Right hindlimb (tissue), 1 donor: ENCODE measurements around the gene ATP1A2.

Experiments used
- DNase-seq: peaks from one replicate; pipeline ENCODE4 v3.0.0-alpha.2; 2018

ATP1A2 gene

DNA sequence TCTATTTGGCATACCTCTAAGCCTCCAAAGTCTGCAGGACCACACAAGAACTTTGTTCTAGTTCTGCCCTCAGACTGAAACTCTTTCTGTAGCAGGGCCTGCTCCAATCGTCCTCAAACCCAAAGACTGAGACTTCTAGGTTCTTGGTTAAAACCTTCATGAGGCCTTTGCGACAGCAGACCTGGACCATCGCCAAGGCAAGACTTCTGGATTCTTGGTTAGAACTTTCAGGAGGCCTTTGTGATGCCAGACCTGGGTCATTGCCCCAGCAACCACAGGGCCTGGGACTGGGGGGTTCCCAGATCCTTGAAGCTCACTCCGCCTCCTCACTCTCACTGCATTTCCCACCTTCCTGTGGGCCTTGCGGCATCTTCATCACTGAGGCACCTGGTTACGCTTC is 35.7 kb downstream of the ATP1A2 start, which contains the start of gene ATP1A4:
Gene ATP1A4, plus strand, starts transcription at position 301 of the 400 bp plus-strand sequence. CDS start 438 bp downstream, outside the sequence.
- DNase-seq: no peak

DNA sequence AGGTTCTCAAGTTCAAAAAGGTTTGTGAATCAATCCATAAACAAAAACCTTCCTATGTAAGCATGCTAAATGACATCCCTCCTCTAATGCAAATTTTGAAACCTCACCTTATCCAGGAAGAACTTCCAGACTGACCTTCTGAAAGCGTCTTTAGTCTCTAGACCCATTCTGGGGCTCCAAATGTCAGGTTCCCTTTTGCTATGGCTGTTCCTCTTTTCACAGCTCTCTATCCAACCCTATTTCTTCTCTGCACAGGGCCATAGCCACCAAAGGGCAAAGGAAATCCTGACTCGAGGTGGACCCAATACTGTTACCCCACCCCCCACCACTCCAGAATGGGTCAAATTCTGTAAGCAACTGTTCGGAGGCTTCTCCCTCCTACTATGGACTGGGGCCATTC is 39.2 kb downstream of the ATP1A2 start:
- DNase-seq: no peak

DNA sequence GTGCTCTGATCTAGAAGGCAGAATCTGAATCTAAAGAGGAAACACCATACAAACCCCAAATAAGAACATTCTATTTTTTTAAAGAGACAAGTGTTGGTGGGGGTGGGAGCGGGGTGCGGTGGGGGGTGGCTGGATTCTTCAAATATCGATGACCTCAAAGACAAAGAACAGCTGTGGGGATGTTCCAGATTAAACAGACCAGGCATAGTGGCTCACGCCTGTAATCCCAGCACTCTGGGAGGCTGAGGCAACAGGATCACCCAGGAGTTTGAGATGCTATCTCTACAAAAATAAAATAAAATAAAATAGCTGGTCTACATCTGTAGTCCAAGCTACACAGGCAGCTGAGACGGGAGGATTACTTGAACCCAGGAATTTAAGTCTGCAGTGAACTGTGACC is 40.8 kb downstream of the ATP1A2 start:
- DNase-seq: no peak

DNA sequence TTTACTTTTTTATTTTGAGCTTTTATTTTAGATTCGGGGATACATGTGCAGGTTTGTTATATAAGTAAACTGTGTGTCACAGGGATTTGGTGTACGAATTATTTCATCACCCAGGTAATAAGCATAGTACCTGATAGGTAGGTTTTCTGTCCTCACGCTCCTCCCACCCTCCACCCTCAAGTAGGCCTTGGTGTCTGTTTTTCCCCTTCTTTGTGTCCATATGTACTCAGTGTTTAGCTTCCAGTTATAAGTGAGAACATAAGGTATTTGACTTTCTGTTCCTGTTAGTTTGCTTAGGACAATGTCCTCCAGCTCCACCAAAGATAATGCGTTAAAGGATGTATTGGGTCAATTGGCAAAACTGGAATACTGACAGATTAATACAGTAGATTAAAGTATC is 41.6 kb downstream of the ATP1A2 start:
- DNase-seq: no peak

DNA sequence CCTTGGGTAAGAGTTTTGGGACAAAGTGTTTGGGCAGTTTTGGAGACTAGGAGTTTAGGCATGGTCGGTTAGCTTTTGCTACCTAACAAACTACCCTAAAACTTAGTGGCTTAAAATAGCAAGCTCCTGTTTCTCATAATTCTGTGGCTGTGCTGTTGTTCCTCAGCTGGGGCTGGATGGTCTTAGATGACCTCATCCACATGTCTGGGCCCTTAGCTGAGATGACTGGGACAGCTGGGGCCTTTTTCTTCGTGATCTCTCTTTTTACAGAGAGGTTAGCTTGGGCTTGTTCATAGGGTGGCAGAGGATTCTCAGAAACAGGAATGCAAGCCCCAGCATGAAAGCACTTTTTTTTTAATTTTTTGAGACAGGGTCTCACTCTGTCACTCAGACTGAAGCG is 42.5 kb downstream of the ATP1A2 start:
- no peak for DNase-seq

DNA sequence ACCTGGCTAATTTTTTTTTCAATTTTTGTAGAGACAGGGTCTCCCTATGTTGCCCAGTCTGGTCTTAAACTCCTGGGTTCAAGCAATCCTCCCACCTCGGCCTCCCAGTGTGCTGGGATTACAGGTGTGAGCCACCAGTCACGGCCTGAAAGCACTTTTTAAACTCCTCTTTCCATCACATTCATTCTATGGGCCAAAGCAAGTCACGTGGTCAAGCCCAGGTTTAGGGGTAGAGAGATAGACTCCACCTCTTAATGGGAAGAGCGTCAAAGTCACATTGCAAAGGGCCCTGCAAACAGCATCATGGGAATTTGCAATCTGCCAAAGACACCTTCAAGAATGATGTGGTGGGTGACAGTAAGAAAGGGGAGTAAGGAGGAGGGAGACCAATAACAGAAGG is 43.0 kb downstream of the ATP1A2 start:
- DNase-seq: no peak

DNA sequence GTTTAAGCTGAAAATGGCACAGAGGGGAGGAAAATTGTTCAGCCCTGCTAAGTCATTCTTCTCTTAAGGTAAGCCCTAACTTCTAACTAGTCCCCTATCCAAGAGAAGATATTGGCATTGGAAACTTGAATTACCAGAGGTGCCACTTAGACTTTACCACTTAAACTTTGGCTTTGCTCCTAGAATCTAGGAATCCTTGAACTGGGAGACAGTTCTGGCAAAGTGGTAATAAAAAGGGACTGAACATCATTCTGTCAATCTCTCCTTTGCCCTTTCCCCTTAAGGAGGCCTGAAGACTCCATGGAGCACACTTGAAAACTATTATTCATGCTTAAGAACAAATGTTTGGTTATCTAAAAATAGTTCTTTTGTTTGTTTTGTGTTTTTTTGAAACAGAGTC is 44.3 kb downstream of the ATP1A2 start:
- DNase-seq: no peak

DNA sequence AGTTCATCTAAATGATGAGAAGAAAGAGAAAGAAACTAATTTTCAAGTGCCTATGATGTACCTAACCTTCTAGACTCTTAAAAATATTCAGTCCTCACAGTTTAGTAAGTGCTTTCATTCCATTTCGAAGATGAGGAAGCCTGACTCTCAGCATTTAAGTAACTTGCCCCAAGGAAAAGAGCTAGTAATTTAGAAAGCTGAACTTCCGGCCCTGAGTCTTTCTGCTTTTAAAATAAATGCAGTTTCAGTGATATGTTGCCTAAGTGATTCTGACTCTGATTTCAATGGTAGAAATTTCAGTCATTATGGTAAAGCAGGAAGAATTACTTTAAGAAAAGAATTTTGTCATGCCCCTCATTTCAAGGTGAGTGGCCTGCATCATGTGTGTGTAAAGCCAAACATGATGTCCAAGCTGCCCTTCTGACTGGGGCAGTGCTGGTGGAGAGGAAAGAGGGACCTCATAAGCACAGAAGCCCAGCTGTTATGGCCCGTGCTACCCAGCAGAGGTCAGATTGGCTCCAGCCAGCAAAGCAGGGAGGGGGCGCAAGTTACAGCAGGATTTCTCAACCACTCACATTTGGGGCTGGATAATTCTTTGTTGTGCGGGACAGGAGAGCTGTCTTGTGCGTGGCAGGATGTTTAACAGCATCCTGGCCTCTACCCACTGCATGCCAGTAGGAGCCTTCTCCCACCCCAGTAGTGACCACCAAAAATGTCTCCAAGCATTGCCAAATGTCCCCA is 46.6 kb downstream of the ATP1A2 start:
- peak; percentile 35 for DNase-seq

DNA sequence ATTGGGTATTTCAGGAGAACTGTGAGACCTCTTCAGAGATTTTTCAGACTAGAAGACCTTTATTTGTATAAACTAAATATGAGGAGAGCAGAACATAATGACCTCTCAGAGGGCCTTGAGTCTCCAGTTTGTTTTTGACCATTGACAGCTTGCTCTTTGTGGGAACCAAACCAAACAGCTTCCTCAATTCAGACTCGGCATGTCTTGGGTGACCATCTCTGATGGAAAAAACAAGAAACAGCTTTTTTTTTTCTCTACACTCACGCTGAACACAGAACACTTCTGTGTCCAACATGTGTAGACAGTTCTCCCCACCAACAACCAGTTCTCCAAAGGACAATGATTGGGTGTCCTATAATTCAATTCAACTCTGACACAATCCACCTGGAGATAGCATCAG is 47.4 kb downstream of the ATP1A2 start:
- no peak for DNase-seq

DNA sequence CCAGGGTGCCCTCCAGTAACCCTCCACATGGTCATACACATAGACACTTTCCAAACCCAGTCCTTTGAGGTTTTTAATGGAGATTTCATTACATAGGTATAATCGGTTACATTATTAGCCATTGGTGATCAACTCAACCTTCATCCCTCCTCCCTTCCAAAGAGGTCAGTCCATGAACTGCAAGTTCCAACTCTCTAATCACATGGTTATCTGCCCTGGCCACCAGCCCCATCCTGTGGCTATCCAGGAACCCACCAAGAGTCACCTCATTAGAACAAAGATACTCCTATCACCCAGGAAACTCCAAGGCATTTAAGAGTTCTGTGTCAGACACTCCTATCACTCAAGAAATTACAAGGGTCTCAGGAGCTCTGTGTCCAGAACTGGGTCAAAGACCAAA is 48.1 kb downstream of the ATP1A2 start:
- no peak for DNase-seq

DNA sequence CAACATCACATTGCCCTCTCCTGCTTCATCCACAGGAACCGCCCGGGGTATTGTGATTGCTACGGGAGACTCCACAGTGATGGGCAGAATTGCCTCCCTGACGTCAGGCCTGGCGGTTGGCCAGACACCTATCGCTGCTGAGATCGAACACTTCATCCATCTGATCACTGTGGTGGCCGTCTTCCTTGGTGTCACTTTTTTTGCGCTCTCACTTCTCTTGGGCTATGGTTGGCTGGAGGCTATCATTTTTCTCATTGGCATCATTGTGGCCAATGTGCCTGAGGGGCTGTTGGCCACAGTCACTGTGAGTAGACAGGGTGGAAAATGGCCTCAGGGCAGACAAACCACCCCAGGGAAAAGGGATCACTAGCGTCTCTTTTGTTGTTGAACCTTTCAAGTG is 48.6 kb downstream of the ATP1A2 start:
- no peak for DNase-seq

DNA sequence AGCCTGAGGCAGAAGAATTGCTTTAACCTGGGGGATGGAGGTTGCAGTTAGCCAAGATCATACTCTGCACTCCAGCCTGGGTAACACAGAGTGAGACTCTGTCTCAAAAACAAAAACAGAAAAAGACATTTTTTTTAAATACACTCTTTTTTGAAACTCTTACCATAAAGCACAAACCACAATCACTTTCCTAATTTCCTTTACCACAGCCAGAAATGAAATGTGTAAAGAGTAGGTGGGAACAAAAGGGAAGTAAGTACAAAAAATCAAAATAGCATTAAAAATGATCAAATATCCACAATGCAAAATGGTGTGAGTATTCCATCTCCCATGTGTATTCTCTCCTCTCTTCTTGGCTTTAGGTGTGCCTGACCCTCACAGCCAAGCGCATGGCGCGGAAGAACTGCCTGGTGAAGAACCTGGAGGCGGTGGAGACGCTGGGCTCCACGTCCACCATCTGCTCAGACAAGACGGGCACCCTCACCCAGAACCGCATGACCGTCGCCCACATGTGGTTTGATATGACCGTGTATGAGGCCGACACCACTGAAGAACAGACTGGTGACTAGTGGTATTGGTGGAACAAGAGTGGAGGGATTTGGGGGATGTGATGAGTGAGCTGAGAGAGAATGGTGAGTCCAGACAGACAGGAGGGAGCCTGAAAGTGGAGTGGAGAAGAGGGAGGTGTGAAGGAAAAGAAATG is 50.8 kb downstream of the ATP1A2 start:
- no peak for DNase-seq

DNA sequence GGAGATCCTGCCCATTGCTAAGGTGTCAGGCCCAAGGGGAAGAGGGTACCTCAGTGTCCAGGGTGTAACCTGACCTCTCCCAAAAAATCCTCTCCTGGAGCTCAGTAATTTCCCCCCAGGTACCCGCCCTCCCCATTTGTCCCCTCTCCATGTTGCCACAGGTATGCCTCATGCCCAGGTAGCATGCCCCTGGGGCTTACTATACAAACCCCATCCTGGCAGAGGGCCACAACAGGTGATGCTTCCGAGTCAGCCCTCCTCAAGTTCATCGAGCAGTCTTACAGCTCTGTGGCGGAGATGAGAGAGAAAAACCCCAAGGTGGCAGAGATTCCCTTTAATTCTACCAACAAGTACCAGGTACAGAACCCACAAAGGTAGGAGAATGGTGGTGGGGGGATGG is 51.5 kb downstream of the ATP1A2 start:
- no peak for DNase-seq

DNA sequence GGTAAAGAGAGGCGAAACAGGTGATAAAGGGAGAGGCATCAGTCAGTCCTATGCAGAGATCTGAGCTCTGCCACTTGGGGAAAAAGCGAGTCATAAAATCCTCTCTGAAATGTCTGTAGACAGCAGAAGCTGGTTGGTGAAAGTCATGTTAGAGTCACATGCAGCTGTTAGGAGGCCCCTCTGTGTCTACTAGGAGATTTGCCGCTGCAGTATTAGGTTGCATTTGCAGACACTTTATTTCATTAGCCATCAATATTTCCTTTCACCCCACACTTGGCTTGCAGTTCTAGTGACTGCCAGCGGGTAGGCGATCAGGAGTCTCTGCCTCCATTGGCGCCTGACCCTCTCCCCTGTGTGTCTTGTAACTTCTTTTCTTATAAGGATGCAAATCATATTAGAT is 52.0 kb downstream of the ATP1A2 start:
- DNase-seq: no peak

DNA sequence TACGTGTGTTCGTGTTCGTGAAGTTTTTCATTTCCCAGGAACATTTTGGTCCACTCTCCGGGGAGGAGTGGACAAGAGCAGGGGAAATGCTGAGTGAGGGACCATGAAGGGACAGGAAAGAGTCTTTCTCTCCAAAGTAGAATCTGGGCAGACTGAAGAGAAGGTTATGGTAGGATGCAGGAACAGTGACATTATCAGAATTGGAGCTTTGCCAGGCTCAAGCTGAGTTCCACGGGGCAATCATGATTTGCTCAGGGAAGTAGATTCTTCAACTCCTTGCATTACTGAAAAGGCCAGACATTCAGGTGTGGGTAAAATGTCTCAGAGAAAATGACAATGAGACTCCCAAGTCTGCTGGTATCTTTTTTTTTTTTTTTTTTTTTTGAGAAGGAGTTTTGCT is 52.5 kb downstream of the ATP1A2 start:
- no peak for DNase-seq

DNA sequence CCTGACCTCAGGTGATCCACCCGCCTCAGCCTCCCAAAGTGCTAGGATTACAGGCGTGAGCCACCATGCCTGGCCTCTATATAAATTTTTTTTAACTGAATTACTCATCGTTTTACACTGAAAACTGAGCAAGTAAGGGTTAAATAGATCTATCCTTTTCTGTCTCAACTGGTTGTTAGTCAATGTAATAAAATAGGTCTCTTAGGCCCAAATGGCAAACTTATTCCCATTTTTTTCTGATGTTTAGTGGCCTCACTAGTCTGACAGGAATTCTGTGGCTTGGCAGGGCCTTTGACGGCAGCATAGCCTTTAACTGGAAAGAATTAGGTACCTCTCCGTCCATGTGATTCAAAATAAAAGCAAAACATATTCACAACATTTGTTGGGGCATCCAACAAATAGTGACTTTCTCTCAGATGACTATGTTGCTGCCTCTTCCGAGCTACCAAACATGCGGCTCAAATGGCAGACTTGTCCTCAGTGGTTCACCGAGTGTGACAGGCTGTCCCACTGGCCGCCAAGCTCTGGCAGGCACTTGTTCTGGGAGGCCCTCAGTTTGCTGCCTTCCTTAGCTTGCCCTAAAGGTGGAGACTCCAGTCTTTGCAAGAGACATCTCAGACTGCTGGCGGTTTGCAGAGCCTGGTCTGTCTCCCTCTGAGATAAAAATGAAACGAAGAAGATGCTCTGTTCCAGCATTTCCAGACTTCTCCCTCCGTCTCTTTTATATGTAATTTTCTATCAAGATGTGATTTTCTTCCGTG is 53.2 kb downstream of the ATP1A2 start:
- DNase-seq: peak; percentile 52

DNA sequence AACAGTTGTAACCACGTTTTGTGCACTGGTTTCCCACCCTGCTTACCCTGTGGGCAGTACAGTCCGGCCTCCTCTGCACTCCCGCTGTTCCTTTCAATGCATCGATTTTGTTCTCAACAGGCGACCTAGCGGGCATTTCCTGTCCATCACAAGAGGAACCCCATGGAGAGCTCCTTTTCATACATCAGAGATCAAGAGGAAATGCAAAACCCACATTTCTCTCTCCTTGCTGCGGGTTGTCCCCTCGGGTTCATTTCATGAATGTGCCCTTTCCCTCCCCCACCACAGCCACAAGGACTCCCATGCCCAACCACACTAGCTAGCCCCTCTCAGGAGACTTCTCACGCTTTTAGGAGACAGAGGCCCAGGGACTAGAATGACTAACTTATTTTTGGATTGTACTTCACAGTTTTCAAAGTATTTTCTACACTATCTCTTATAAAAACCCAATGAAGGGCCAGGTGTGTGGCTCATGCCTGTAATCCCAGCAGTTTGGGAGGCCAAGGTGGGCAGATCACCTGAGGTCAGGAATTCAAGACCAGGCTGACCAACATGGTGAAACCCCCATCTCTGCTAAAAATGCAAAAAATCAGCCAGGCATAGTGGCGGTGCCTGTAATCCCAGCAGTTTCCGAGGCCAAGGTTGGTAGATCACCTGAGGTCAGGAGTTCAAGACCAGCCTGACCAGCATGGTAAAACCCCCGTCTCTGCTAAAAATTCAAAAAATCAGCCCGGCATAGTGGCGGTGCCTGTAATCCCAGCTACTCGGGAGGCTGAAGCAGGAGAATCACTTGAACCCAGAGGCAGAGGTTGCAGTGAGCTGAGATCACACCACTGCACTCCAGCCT is 54.2 kb downstream of the ATP1A2 start:
- no peak for DNase-seq

DNA sequence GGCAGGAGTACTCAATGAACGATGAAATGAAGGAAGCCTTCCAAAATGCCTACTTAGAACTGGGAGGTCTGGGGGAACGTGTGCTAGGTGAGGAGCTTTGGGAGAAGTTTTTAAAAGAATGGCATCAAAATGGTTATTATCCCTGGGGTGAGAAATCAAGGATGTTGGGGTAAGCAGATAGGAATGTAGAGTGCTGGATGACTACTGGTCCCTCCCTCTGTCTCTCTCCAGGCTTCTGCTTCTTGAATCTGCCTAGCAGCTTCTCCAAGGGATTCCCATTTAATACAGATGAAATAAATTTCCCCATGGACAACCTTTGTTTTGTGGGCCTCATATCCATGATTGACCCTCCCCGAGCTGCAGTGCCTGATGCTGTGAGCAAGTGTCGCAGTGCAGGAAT is 55.8 kb downstream of the ATP1A2 start:
- no peak for DNase-seq

DNA sequence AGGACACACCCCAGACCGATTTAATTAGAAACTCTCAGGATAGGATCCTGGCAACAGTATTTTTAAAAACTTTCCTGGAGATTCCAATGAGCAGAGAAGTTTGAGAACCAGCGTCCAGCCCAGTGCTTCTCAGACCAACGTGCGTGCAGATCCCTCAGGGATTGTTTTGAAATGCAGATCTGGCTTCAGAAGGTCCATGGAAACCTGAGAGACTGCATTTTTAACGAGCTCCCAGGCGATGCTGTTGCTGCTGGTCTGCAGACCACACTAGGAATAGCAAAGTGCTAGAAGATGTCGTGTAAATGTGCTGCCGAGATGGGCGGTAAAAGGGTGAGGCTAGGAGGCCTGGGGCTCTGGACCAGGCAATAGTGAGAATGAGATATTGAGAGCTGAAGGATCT is 56.4 kb downstream of the ATP1A2 start:
- no peak for DNase-seq

DNA sequence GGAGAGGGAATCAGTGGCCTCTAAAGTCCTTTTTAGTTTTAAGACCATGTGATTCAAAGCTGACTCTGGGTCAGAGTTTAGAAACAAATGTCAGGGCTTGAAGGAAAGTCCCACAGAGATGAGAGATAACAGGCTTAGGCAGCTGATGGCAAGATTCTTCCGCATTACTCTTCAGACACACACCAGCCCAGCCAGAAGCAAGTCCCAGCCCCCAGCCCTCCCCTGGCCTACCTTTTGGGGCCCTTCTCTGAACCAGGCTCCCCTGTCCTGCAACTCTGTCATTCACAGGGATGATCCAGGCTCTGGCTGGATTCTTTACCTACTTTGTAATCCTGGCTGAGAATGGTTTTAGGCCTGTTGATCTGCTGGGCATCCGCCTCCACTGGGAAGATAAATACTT is 61.7 kb downstream of the ATP1A2 start:
- DNase-seq: no peak

DNA sequence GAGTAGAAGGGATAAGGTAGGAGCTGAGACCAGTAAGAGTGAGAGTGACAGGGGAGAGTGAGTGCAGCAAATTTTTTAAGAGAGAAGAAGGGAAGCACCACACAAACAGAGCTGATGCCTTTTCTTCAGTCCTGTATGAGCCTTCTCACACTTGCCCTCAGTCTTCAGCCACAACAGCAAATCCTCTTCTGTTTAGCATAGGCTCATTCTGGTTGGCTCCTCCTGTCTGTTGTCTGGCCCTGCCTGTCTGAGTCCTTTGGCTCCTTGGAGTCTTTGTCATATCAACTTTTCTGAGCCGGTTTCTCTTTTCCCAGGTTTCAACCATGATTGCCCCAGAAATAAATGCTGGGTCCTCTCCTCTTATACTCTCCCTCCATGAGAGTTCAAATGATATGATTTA is 62.1 kb downstream of the ATP1A2 start:
- no peak for DNase-seq

DNA sequence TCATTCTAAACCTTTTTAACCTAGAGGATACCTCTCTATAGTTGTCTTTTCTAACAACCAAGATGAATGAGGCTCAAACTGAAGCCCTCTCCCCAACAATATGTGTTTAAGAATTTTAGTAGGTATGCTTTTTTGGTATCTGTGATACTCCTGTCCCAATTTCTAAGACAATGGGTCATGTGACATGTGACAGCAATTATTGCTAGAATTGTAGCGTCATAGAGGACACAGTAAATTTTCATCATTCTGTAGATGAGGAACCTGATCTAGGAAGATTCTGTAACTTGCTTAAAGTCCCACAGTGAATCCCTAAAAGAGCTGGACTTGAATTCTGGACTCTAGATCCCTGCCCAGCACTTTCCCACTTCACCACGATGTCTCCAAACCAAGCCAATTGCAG is 63.2 kb downstream of the ATP1A2 start:
- DNase-seq: no peak

DNA sequence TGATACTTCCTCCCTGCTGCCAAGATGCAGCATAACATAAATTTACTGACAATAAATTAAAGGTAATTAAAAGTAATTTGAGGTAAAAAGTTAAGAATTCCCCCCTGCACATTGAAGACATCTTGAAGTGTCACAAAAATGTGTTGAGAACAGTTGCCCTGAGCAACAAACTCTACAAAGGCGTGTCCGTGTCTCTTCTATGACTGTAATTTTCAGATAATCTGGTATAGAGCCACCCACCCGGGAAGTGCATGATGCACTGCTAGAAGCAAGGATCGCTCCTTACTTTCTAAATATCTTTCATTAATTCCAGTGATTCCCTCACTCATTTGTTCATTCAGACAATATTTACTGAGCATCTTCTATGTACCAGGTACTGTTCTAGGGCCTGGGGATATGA is 63.8 kb downstream of the ATP1A2 start:
- DNase-seq: no peak
